Nephron (organoid): ENCODE measurements around the gene HCN3.
A peak's percentile ranks its signal among the peaks of the same experiment; 100 is the strongest.
"Not testable (repeated sequence)": the region's sequence is repeated elsewhere in the genome, so short reads cannot be mapped to it uniquely, and the experiment has no call there.

Experiments used
- H3K27ac Mint-ChIP-seq, 3 experiments: 2 replicates each; pipeline ENCODE4 v1.8.0; 2020; ENCODE audit warnings: mixed read lengths in 3 of 3, mild to moderate bottlenecking in 2 of 3, moderate library complexity in 1 of 3
- H3K27me3 Mint-ChIP-seq: 2 replicates; pipeline ENCODE4 v1.8.0; 2021; ENCODE audit warnings: low read depth, mild to moderate bottlenecking, moderate library complexity, mixed read lengths
- H3K36me3 Mint-ChIP-seq: 2 replicates; pipeline ENCODE4 v1.8.0; 2020; ENCODE audit warnings: low read depth, mixed read lengths
- H3K4me1 Mint-ChIP-seq: 2 replicates; pipeline ENCODE4 v1.8.0; 2020; ENCODE audit warnings: mixed read lengths
- H3K4me3 Mint-ChIP-seq, 3 experiments: 2 replicates each; pipeline ENCODE4 v1.8.0; 2020; ENCODE audit warnings: mild to moderate bottlenecking in 3 of 3, mixed read lengths in 3 of 3, moderate library complexity in 2 of 3
- H3K9me3 Mint-ChIP-seq: 2 replicates; pipeline ENCODE4 v1.8.0; 2020; ENCODE audit warnings: mixed read lengths
- TF ChIP-seq, protein P1 (sequence below), 3 experiments: fragments of 200-600 bp; sonication (generic); IDR thresholded peaks; one replicate each; pipeline ENCODE4 v1.5.0; 2021; ENCODE audit warnings: antibody characterized with exemption in 3 of 3; ENCODE audit not compliant: unreplicated experiment in 3 of 3

Gene HCN3

GRCh38 chr1:155326020-155326526, 48.8 kb downstream of the HCN3 start:
- Mint-ChIP-seq H3K4me1 (peaks cover 17% of the 10 kb centered on the region), H3K9me3 (no peaks in the 10 kb centered on the region), H3K36me3 (peaks cover 22% of the 10 kb centered on the region), H3K27me3 (no peaks in the 10 kb centered on the region), H3K4me3 (peak overlapping the region; percentile 84 to 94 (median 94)), H3K27ac (peak overlapping the region in 2 of 3 experiments; percentile 6 to 45)
- TF ChIP-seq, protein P1, sequence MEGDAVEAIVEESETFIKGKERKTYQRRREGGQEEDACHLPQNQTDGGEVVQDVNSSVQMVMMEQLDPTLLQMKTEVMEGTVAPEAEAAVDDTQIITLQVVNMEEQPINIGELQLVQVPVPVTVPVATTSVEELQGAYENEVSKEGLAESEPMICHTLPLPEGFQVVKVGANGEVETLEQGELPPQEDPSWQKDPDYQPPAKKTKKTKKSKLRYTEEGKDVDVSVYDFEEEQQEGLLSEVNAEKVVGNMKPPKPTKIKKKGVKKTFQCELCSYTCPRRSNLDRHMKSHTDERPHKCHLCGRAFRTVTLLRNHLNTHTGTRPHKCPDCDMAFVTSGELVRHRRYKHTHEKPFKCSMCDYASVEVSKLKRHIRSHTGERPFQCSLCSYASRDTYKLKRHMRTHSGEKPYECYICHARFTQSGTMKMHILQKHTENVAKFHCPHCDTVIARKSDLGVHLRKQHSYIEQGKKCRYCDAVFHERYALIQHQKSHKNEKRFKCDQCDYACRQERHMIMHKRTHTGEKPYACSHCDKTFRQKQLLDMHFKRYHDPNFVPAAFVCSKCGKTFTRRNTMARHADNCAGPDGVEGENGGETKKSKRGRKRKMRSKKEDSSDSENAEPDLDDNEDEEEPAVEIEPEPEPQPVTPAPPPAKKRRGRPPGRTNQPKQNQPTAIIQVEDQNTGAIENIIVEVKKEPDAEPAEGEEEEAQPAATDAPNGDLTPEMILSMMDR (IDR thresholded peaks at IDR 0.05; ENCODE audit: unreplicated experiment in 3 of 3): no peak

GRCh38 chr1:155326631-155327037, 49.4 kb downstream of the HCN3 start:
- TF ChIP-seq, protein P1 (IDR thresholded peaks at IDR 0.05; ENCODE audit: unreplicated experiment in 3 of 3): no peak
- Mint-ChIP-seq H3K4me3 (peak overlapping the region in 1 of 3 experiments; percentile 94), H3K9me3 (no peaks in the 10 kb centered on the region), H3K27ac (no peak overlapping the region), H3K4me1 (peaks cover 17% of the 10 kb centered on the region), H3K27me3 (no peaks in the 10 kb centered on the region), H3K36me3 (peaks cover 26% of the 10 kb centered on the region)

DNA sequence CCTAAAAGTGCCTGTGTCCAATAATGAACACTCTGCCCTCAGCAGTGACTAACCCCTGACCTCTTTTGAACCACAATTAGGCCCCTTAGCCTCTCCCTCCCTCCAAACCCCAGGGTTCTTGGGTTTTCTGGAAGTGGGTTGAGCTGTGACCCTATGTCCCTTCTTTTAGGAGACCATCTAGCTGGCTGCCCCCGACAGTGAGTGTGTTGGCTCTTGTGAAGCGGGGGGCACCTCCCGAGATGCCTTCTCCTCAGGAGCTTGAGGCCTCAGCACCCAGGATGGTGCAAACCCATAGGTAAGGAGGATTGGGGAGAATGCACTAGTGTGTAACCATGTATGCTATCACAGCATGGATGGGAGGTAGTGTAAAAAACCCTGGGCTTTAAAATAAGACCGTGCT, 50.7 kb downstream of the HCN3 start:
- H3K4me1 Mint-ChIP-seq: peaks cover 9% of the 10 kb centered on the region
- H3K27ac Mint-ChIP-seq: peak overlapping the region in 1 of 3 experiments; percentile 44
- TF ChIP-seq, protein P1 (IDR thresholded peaks at IDR 0.05; ENCODE audit: unreplicated experiment in 3 of 3): no peak
- no peaks in the 10 kb centered on the region for H3K27me3 Mint-ChIP-seq
- peaks cover 26% of the 10 kb centered on the region for H3K36me3 Mint-ChIP-seq
- H3K9me3 Mint-ChIP-seq: no peaks in the 10 kb centered on the region
- peak overlapping the region in 2 of 3 experiments; percentile 26 to 64 for H3K4me3 Mint-ChIP-seq

DNA sequence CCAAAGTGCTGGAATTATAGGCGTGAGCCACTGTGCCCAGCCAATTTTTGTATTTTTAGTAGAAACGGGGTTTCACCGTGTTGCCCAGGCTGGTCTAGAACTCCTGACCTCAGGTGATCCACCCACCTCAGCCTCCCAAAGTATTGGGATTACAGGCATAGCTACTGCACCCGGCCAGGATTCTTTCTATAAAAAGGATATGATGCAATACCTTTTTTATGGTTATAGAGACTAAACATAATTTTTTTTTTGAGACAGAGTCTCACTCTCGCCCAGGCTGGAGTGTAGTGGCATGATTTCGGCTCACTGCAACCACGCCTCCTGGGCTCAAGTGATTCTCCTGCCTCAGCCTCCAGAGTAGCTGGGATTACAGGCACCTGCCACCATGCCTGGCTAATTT, 51.6 kb downstream of the HCN3 start:
- H3K36me3 Mint-ChIP-seq: peaks cover 32% of the 10 kb centered on the region
- H3K27me3 Mint-ChIP-seq, H3K4me1 Mint-ChIP-seq, H3K9me3 Mint-ChIP-seq, H3K27ac Mint-ChIP-seq, H3K4me3 Mint-ChIP-seq: not testable (repeated sequence)

GRCh38 chr1:155329980-155330598, 52.8 kb downstream of the HCN3 start:
- H3K4me3 Mint-ChIP-seq: no peak overlapping the region
- TF ChIP-seq, protein P1 (IDR thresholded peaks at IDR 0.05; ENCODE audit: unreplicated experiment in 3 of 3): no peak
- peaks cover 32% of the 10 kb centered on the region for H3K36me3 Mint-ChIP-seq
- H3K4me1 Mint-ChIP-seq: peaks cover 9% of the 10 kb centered on the region
- no peak overlapping the region for H3K27ac Mint-ChIP-seq
- H3K27me3 Mint-ChIP-seq: no peaks in the 10 kb centered on the region
- H3K9me3 Mint-ChIP-seq: no peaks in the 10 kb centered on the region

DNA sequence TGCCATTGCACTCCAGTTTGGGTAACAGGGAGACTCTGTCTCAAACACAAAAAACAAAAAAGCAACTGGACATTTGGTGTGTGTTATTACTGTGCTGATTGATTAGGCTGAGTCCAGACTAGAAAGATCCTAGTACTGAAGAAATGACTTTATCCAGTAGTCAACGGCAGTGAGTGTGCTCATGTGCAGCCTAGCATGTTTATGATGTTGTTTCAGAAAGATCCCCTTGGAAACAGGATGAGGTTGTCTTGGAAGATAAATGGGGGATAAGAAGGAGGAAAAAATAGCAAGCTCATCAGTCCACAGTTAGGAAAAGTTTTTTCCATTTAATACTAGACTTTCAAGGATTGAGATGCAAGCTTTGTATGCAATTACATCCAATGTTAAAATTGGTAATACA, 57.7 kb downstream of the HCN3 start:
- TF ChIP-seq, protein P1 (IDR thresholded peaks at IDR 0.05; ENCODE audit: unreplicated experiment in 3 of 3): no peak
- H3K9me3 Mint-ChIP-seq: no peaks in the 10 kb centered on the region

More for the DNA sequence above, 57.7 kb downstream of the HCN3 start:
- Mint-ChIP-seq H3K36me3 (peaks cover 56% of the 10 kb centered on the region), H3K4me3 (no peak overlapping the region), H3K27me3 (no peaks in the 10 kb centered on the region), H3K4me1 (no peaks in the 10 kb centered on the region), H3K27ac (peak overlapping the region in 2 of 3 experiments; percentile 67 to 74)
